ENCODE results near the gene DEFB129.
"Not testable (repeated sequence)": the region's sequence is repeated elsewhere in the genome, so short reads cannot be mapped to it uniquely, and the experiment has no call there.

The DEFB129 gene, protein sequence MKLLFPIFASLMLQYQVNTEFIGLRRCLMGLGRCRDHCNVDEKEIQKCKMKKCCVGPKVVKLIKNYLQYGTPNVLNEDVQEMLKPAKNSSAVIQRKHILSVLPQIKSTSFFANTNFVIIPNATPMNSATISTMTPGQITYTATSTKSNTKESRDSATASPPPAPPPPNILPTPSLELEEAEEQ

DNA sequence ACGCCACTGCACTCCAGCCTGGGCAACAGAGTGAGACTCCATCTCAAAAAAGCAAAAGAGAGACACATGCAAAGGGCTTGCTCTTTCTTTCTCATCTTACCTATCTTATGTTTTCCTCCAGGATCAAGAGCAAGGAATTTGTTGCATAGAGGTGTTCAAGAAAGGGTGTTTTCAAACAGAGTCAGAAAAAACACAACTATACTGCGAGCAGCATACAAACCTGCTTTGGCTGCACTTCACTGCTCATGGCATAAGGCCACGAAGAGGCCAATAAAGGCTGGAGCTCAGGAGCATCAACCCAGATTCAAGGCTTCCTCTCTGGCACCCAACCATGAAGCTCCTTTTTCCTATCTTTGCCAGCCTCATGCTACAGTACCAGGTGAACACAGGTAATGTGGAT lies at the start of gene DEFB129:
DEFB129 (plus strand) TSS at position 301 of the 400 bp plus-strand sequence; CDS start at position 332, 31 bp downstream.
- TF ChIP-seq, protein P1, sequence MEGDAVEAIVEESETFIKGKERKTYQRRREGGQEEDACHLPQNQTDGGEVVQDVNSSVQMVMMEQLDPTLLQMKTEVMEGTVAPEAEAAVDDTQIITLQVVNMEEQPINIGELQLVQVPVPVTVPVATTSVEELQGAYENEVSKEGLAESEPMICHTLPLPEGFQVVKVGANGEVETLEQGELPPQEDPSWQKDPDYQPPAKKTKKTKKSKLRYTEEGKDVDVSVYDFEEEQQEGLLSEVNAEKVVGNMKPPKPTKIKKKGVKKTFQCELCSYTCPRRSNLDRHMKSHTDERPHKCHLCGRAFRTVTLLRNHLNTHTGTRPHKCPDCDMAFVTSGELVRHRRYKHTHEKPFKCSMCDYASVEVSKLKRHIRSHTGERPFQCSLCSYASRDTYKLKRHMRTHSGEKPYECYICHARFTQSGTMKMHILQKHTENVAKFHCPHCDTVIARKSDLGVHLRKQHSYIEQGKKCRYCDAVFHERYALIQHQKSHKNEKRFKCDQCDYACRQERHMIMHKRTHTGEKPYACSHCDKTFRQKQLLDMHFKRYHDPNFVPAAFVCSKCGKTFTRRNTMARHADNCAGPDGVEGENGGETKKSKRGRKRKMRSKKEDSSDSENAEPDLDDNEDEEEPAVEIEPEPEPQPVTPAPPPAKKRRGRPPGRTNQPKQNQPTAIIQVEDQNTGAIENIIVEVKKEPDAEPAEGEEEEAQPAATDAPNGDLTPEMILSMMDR (IDR thresholded peaks at IDR 0.05; ENCODE audit: control insufficient read depth, extremely low read depth, insufficient read depth) = no peak
- no peak within 1 kb of the TSS for H3K4me3 ChIP-seq (ENCODE audit: low read depth, low read length)
- no peak for DNase-seq (ENCODE audit: low read depth)

DNA sequence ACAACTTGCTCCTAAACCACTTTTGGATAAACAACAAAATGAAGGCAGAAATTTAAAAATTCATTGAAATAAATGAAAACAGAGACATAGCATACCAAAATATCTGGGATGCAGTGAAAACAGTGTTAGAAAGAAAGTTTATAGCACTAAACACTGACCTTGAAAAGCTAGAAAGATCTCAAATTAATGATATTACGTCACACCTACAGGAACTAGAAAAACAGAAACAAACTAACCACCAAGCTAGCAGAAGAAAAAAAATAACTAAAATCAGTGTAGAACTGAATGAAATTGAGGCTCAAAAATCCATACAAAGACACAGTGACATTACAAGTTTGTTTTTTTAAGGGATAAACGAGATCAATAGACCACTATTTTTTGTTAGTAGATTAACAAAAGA lies 42.8 kb upstream of the DEFB129 start:
- H3K4me3 ChIP-seq (ENCODE audit: low read depth, low read length) = no peak overlapping the region
- TF ChIP-seq, protein P1 (IDR thresholded peaks at IDR 0.05; ENCODE audit: control insufficient read depth, extremely low read depth, insufficient read depth) = no peak
- no peak for DNase-seq (ENCODE audit: low read depth)

DNA sequence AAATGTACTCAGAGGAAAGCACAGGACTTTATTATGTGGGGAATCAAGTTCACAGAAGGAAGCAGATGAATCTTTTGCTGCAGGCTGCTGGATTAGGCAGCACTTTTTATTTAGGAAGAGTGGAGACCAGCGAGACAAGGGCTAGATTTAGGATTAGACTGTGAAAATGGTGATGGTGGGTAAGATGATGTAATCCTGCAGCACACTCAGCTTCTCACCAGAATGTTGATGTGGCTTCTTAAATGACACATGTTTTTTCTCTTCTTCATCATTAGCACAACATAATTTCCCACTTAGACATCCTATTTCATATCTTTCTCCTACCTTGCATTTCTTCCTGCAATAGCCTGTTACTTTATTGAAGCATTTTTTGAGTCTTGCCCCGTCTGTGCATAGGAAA lies 39.3 kb upstream of the DEFB129 start:
- TF ChIP-seq, protein P1 (IDR thresholded peaks at IDR 0.05; ENCODE audit: control insufficient read depth, extremely low read depth, insufficient read depth) = no peak
- DNase-seq (ENCODE audit: low read depth) = no peak
- no peak overlapping the region for H3K4me3 ChIP-seq (ENCODE audit: low read depth, low read length)

DNA sequence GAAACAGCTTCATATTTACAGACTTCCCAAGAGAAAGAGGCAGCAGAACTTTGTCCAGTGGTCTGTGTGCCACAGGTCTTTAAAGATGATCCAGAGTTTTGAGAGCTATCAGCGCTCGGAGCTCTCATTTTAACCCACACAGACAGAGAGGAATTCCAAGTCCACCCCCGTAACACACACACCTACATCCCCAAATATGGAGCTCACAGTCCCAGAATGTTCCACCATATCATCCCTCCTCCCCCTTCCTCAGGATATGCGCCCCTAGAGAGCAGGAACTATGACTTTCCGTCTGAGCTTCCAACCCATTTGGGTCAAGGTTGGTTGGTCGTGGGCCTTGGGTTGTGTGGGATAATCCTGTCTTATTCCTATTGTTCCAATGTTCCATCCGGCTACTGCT lies 37.4 kb upstream of the DEFB129 start, which contains the start of gene DEFB128:
DEFB128 (minus strand) TSS at position 101 of the 400 bp plus-strand sequence; CDS start at position 13, 88 bp downstream.
- TF ChIP-seq, protein P1 (IDR thresholded peaks at IDR 0.05; ENCODE audit: control insufficient read depth, extremely low read depth, insufficient read depth) = no peak
- no peak within 1 kb of the TSS for H3K4me3 ChIP-seq (ENCODE audit: low read depth, low read length)
- DNase-seq (ENCODE audit: low read depth) = no peak

DNA sequence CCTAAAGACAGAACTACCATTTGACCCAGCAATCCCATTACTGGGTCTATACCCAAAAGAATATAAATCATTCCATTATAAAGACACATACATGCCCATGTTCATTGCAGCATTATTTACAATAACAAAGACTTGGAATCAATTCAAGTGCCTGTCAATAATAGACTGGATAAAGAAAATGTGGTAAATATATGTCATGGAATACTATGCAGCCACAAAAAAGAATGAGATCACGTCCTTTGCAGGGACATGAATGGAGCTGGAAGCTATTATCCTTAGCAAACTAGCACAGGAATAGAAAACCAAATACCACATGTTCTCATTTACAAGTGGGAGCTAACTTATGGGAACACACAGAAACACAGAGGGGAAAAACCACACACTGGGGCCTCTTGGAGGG lies 28.8 kb upstream of the DEFB129 start:
- no peak overlapping the region for H3K4me3 ChIP-seq (ENCODE audit: low read depth, low read length)
- DNase-seq (ENCODE audit: low read depth) = no peak
- TF ChIP-seq, protein P1 (IDR thresholded peaks at IDR 0.05; ENCODE audit: control insufficient read depth, extremely low read depth, insufficient read depth) = no peak

DNA sequence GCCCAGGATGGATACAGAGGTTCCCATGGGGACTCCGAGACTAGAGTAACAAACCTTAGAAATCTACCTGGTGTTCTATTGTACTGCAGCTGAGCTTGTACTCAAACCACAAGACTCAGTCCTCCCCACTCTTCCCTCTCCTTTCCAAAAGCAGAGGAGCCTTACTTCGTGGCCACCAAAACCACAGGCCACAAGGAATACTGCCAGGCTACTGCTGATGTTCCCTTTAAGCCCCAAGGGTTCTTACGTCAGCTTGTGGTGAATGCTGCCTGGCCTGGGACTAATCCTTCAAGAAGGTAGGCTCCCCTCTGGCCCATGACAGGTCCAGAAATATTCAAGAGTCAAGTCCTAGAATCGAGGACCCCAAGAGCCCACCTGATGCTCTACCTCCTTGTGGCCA lies 27.1 kb upstream of the DEFB129 start:
- TF ChIP-seq, protein P1 (IDR thresholded peaks at IDR 0.05; ENCODE audit: control insufficient read depth, extremely low read depth, insufficient read depth) = no peak
- no peak for DNase-seq (ENCODE audit: low read depth)
- H3K4me3 ChIP-seq (ENCODE audit: low read depth, low read length) = no peak overlapping the region

DNA sequence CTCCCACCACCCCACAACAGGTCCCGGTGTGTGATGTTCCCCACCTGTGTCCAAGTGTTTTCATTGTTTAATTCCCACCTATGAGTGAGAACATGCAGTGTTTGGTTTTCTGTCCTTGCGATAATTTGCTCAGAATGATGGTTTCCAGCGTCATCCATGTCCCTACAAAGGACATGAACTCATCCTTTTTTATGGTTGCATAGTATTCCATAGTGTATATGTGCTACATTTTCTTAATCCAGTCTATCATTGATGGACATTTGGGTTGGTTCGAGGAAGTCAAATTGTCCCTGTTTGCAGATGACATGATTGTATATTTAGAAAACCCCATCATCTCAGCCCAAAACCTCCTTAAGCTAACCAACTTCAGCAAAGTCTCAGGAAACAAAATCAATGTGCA lies 23.4 kb upstream of the DEFB129 start:
- not testable (repeated sequence) for DNase-seq (ENCODE audit: low read depth); H3K4me3 ChIP-seq (ENCODE audit: low read depth, low read length)
